Activated CD8-positive, alpha-beta memory T cell treated with anti-CD3 and anti-CD28 coated beads, Interleukin-2, amount 50 U/mL, for 24 hours (primary cell): Measurements from ENCODE around the gene STAT4.

ENCODE experiments used
- DNase-seq: peaks from one replicate; pipeline ENCODE4 v3.0.0-alpha.2; 2020; ENCODE audit errors: extremely low read depth

The STAT4 gene, protein sequence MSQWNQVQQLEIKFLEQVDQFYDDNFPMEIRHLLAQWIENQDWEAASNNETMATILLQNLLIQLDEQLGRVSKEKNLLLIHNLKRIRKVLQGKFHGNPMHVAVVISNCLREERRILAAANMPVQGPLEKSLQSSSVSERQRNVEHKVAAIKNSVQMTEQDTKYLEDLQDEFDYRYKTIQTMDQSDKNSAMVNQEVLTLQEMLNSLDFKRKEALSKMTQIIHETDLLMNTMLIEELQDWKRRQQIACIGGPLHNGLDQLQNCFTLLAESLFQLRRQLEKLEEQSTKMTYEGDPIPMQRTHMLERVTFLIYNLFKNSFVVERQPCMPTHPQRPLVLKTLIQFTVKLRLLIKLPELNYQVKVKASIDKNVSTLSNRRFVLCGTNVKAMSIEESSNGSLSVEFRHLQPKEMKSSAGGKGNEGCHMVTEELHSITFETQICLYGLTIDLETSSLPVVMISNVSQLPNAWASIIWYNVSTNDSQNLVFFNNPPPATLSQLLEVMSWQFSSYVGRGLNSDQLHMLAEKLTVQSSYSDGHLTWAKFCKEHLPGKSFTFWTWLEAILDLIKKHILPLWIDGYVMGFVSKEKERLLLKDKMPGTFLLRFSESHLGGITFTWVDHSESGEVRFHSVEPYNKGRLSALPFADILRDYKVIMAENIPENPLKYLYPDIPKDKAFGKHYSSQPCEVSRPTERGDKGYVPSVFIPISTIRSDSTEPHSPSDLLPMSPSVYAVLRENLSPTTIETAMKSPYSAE

GRCh38 chr2:191150600-191151330 lies at the start of gene STAT4:
STAT4 (minus strand) TSS chr2:191150994; CDS start chr2:191148203, 2,791 bp downstream.
- peak; percentile 75 for DNase-seq

GRCh38 chr2:191199929-191200512 lies 49.2 kb upstream of the STAT4 start:
- no peak for DNase-seq

DNA sequence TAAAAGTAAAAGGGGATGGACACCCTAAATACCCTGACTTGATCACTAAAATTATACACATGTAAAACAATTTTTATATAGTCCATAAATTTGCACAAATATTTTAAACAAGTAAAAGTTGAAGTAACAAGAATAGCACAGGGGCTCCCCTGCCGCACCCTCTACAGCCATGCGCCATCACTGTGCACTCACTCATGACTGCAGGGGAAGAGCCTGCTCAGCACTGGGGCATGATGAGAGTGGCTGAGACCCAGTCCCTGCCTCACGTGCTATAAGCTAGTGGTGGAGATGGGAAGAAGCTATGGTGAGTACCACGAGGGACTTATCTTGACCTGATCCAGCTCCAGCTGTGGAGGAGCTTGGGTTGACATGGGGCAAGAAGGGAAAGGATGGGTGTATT lies 47.5 kb upstream of the STAT4 start:
- no peak for DNase-seq

DNA sequence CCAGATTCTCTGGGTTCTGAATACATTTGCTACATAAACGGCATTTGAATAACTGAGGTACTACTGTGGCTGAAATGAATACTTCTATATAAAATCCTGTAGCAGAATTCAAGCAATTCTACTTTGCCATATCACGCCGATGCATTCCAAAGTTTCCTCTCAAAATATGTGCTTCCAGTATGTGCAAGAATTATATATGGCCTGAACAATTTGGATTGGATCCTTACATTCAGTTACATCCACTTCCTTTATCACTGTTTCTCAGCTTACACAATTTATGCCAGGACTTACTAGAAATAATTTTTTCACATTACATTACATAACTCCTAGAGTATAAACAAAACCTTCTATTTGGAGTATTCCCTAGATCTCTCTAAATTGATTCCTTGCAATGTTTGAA lies 46.3 kb upstream of the STAT4 start:
- no peak for DNase-seq

DNA sequence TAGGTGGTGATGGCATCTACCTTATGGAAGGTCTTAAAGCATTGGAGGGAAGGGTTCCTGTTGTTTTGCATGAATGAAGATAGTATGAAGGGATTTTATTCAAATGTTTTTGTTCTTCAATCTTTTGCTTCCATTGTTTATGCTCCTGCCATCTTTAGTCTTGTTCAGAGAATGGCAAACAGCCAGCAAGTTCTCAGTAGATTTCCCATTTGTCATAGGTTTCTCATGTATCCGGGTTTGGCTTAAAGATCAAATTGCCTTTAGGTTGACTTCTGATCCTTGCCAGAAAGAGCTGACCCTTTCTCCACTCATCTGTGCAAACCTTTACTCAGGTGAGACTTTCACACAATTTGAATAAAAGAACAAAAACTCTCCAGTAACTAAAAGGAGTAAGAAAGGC lies 44.2 kb upstream of the STAT4 start:
- DNase-seq, result no peak

DNA sequence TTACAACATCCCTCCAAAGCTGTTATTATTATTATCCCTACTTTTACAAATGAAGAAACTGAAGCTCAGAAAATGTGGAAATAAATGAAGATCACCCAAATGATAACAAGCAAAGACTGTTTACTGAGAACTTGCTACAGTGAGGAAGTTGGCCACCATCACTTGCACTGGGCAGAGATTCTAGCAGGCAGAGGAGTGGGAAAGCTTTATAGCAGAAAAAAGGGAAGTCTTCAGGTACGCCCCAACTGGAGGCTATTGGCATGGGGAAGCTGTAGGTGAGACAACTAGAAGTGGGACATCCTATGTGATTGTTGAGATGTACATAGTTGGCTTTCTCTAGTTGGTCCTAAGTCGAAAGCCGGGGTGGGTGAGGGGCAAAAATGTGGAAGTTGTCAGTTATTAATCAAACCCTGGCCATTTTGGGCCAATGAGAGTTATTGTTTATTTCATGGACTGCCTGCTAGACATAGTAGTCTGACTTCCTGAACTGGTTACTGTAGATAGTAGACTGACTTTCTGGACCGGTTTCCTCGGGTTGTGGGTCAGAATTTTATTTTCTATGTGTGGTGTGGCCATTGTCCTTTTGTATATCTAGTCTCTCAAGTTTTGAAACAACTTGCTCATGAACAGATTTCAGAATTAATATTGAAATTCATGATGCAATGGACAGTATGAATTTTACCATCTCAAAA lies 40.2 kb upstream of the STAT4 start:
- no peak for DNase-seq

GRCh38 chr2:191190435-191190834 lies 39.6 kb upstream of the STAT4 start:
- DNase-seq, result no peak

- DNase-seq, result no peak
Measured at GRCh38 chr2:191189112-191189635, 38.4 kb upstream of the STAT4 start.

DNA sequence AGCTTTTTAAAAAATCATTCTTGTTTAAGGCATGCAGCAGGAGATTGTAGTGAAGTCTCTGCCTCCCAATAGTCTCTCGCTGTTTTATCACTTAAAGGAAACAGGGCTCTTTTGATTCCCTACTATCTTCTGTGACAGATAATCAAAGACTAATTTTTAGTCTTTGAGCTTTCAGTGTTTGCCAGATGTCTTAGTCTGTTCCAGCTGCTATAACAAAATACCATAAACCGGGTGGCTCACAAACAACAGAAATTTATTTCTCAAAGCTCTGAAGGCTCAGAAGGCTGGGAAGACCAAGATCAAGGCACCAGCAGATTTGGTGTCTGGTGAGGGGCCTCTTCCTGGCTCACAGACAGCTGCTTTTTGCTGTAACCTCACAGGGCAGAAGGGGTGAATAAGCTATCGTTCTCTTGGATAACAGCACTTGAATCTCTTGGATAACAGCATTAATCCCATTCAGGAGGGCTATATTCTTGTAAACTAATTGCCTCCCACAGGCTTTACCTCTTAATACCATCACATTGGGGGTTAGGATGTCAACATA lies 37.8 kb upstream of the STAT4 start:
- no peak for DNase-seq

GRCh38 chr2:191187105-191187829 lies 36.5 kb upstream of the STAT4 start:
- DNase-seq, result no peak

DNA sequence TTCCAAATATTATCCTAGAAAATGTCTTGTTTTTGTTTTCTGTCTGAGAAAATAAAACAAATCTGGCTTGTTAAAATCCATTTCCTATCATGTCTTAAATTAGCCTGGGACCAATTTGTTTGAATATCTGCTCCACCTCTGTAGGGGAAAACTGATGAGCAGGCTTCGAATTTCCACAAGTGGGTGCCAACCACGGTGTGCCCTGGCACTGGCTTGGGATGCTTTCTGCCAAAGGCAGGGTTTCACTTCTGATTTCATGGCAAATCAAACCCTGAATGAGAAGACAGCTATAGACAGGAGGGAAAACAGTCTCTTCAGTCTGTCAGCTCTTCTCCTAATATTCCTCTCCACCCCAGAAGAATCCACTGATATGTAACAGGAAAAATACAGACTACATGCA lies 33.7 kb upstream of the STAT4 start:
- DNase-seq, result no peak

DNA sequence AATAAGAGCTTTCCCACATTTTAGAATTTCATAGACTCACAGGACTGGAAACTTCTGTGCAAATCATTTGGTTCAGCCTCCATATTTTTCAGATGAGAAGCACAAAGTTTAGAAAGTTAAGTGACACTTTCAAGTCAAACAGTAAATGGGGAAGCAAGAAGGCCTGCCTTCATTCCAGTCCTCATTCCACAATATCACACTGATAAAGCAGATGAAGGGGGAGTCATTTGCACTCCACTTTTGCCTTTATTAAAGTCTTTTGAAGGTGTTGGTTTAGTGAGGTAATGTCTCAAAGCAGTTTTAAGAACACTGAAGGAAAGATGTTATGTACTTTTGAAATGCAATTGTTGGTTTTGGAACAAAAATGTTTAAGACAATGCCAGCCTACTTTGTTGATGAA lies 32.7 kb upstream of the STAT4 start:
- DNase-seq, result no peak

DNA sequence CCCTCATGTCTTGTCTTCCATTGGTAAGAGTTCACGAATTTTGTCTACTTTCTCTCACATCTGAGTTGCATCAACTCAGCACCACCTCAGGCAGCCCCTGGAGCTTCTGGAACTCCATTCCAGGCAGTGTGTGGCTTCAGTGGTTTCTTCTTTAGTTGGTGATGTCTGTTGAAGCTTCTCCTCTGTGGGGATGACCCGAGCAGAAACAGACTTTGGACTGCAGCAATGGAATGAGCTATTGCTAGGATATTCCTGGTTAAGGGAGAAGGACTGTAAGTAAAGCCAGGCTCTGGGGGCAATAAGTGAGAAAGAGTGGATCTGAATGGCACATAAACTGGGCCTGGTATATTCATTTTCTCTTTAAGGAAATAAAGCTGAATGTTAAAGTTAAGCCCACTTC lies 32.3 kb upstream of the STAT4 start:
- no peak for DNase-seq

DNA sequence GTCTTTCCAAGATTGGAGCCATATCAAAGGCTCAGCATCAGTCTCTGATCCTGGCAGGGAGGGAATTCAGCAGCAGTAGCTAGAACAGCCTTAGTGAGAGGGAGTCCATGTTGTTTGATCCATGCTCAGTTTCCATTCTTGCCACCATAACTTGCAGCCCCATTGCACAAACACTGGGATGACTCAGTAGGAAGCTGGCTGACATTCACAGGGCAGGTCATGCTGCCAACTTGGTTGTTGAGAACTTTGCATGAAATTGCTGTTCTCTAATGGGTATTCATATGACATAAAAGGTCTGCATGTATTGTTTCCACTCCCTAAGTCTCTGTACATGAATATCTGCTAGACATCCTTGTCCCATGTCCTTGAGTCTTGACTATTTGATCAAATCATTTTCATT lies 29.9 kb upstream of the STAT4 start:
- no peak for DNase-seq

- no peak for DNase-seq
Measured at GRCh38 chr2:191180276-191180675, 29.5 kb upstream of the STAT4 start.

DNA sequence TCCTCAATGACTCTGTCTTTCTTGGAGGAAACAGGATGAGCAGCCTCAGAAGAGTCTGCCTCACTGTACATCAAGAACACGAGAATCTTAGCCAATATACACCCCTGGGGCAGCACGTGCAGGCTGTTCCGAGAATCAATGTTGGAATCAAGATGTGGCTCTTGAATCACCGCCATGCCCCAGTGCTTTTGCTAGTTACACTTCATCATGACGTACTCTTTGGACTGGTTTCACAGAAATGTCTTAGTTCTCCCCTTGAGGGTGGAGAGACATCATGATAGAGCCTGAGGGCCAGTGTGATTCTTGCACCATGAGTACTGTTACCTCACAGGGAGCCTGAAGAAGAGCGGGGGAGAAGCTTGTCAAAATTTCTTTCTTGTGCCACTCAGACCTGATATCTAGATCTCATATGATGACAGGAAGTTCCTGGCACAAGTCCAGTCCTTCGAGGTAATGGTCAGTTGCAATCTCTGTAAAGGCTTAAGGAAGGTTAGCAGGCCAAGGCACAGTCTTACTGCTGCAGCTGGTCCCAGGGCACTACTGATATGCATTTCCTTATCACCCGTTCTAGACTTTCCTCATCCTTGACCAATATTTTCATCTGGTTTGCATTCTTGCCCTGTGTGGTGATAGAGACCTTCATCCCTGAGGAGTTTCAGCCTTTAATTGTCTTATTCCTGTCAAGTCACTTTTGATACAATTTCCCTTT lies 28.2 kb upstream of the STAT4 start:
- no peak for DNase-seq

- DNase-seq, result no peak
Measured at GRCh38 chr2:191177751-191178736, 27.2 kb upstream of the STAT4 start.

DNA sequence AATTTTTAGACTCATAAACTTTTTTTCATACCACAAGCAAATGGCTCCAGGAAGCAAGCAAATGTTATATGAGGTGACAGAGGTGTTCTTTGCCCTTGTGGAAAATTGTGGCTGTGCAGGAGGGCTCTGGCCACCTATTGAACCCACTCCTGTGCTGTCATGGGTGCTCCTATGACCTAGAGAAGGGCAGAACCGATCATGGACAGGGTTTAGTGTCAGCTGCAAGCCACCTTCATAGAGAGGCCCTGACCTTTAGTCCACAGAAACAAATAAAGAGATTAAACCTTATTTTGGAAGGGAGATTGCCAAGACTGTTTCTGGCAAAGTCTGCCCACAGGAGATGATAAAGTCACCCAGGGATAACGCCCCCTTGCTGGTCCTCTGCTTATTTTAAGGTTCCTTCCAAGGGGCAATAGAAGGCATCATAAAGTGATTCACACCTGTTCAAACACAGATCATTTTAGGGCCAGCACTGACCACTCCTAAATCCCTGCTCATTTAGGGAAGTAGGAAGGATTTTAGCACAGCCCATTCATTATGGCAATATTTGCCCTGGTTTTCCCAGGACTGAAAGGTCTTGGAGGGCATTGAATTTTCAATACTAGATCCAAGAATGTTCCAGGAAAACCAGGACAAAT lies 26.1 kb upstream of the STAT4 start:
- no peak for DNase-seq
